Kidney (tissue), 14 donors: ENCODE measurements around the gene C18orf63. TPM values are rescaled to one million over a fixed set of nuclear protein-coding genes. Genes with fewer than 3 reads are reported as not detected.

Experiments used
- DNase-seq, 5 donors: peaks; one replicate each; pipeline ENCODE4 v3.0.0-alpha.2; 2013 to 2020
- FAIRE-seq: peaks from 2 replicates; lab custom pipeline; 2012; peaks lifted over from hg19 to GRCh38; lab: Jason Lieb, UNC
- H3K27ac ChIP-seq, 2 donors: one replicate each; pipeline ENCODE4 v1.7.0; 2013; ENCODE audit warnings: low read depth in 2 of 2, low read length in 2 of 2, inconsistent platforms in 1 of 2
- H3K27me3 ChIP-seq: one replicate; pipeline ENCODE4 v1.7.1; 2013; ENCODE audit warnings: low read length, inconsistent platforms; ENCODE audit not compliant: control insufficient read depth, insufficient read depth
- H3K36me3 ChIP-seq, 3 donors: one replicate each; pipeline versions ENCODE4 v1.7.0 to v1.7.1; 2013; ENCODE audit warnings: low read length in 3 of 3, control low read depth in 1 of 3, inconsistent platforms in 1 of 3; ENCODE audit not compliant: insufficient read depth in 3 of 3, control insufficient read depth in 2 of 3
- H3K4me1 ChIP-seq, 3 donors: one replicate each; pipeline versions ENCODE4 v1.7.0 to v1.7.1; 2013; ENCODE audit warnings: low read length in 3 of 3, inconsistent platforms in 1 of 3, low read depth in 1 of 3; ENCODE audit not compliant: control insufficient read depth in 2 of 3, insufficient read depth in 2 of 3
- H3K4me3 ChIP-seq, 3 donors: one replicate each; pipeline versions ENCODE4 v1.7.0 to v1.8.1; 2013; ENCODE audit warnings: low read length in 3 of 3, control low read depth in 1 of 3, inconsistent platforms in 1 of 3
- H3K9ac ChIP-seq, 3 donors: one replicate each; pipeline versions ENCODE4 v1.7.0 to v1.7.1; 2013; ENCODE audit warnings: low read length in 3 of 3, control low read depth in 1 of 3, inconsistent platforms in 1 of 3
- H3K9me3 ChIP-seq, 3 donors: one replicate each; pipeline versions ENCODE4 v1.7.0 to v1.7.1; 2013; ENCODE audit warnings: low read length in 3 of 3, control low read depth in 1 of 3, inconsistent platforms in 1 of 3; ENCODE audit not compliant: control insufficient read depth in 2 of 3, insufficient read depth in 1 of 3
- CTCF ChIP-seq: IDR thresholded peaks from 3 replicates; pipeline ENCODE4 v1.5.1; 2012; ENCODE audit warnings: mild to moderate bottlenecking, moderate library complexity, borderline replicate concordance; ENCODE audit not compliant: insufficient read depth; ENCODE audit errors: extremely low read depth
- intact Hi-C: fragments of 100-400 bp; cut with DNase I; formaldehyde crosslinking; loops from one replicate; pipeline ENCODE4 v1.11.1; 2022
- polyA plus RNA-seq: library from polyadenylated mRNA; stranded (reverse); fragments of 350-450 nt; fragmentation: Illumina TruSeq; extraction: RNeasy Lipid Tissue Mini Kit (QIAGEN cat#74804); gene quantifications from one replicate; pipeline ENCODE4 v1.2.3, GENCODE V29; 2014; ENCODE audit warnings: low read depth, low replicate concordance; ENCODE audit not compliant: insufficient read depth
- total RNA-seq: library from RNA; stranded (reverse); fragmentation: NEBNext Ultra II Directional; extraction: Animal tissue kit (Norgen Biotek cat#: 25700); gene quantifications from one replicate; pipeline ENCODE4 v1.2.1, GENCODE V29; 2021
- donor health status: control.
- donor health status: control.
- donor health status: control.
- donor health status: control.
- donor health status: control.
- donor health status: DM: yes; HTN: yes; CAD: no.
- donor health status: Normal renal cell carcinoma (clear cell type).

The C18orf63 gene
- total and polyA plus RNA-seq, 2 donors from 2014 or later: not detected

GRCh38 chr18:74400813-74401212, 85.2 kb downstream of the C18orf63 start:
- H3K9me3 ChIP-seq: no peaks in the 10 kb centered on the region
- no peak for DNase-seq
- no peaks in the 10 kb centered on the region for H3K36me3 ChIP-seq
- H3K4me1 ChIP-seq: peaks cover 0 to 8% (median 6%) of the 10 kb centered on the region in 3 donors
- intact Hi-C loops: no loop called here
- H3K4me3 ChIP-seq: no peak overlapping the region
- no peak overlapping the region for H3K9ac ChIP-seq
- H3K27ac ChIP-seq: no peak overlapping the region
- no peak for TF ChIP-seq CTCF
- no peak for FAIRE-seq
- no peaks in the 10 kb centered on the region for H3K27me3 ChIP-seq

GRCh38 chr18:74402806-74403433, 87.3 kb downstream of the C18orf63 start:
- FAIRE-seq (no peak), DNase-seq (no peak)
- no peak overlapping the region for H3K4me3 ChIP-seq
- no peaks in the 10 kb centered on the region for H3K27me3 ChIP-seq
- H3K36me3 ChIP-seq: no peaks in the 10 kb centered on the region
- no peaks in the 10 kb centered on the region for H3K9me3 ChIP-seq
- no peak overlapping the region for H3K27ac ChIP-seq
- intact Hi-C loops: no loop called here
- TF ChIP-seq CTCF: no peak
- H3K9ac ChIP-seq: no peak overlapping the region
- H3K4me1 ChIP-seq: no peaks in the 10 kb centered on the region

GRCh38 chr18:74407888-74408287, 92.2 kb downstream of the C18orf63 start:
- FAIRE-seq: no peak
- Histone ChIP-seq H3K4me1 (no peaks in the 10 kb centered on the region), H3K9me3 (no peaks in the 10 kb centered on the region), H3K36me3 (no peaks in the 10 kb centered on the region), H3K27ac (no peak overlapping the region), H3K4me3 (no peak overlapping the region), H3K27me3 (no peaks in the 10 kb centered on the region), H3K9ac (no peak overlapping the region)
- DNase-seq: no peak
- intact Hi-C loops: no loop called here
- TF ChIP-seq CTCF: no peak

Other genes with a start within 250 kb of the C18orf63 start
- gene FBXO15, start 168.0 kb upstream of the C18orf63 start, total RNA-seq: 3.5 TPM
- 9.1 TPM for gene FBXO15, start 168.0 kb upstream of the C18orf63 start, polyA plus RNA-seq
- 28.5 TPM for gene TIMM21, start 167.3 kb upstream of the C18orf63 start, total RNA-seq
- 77.4 TPM for gene TIMM21, start 167.3 kb upstream of the C18orf63 start, polyA plus RNA-seq
- gene CYB5A, start 23.9 kb upstream of the C18orf63 start, total RNA-seq: 243 TPM
- gene CYB5A, start 23.9 kb upstream of the C18orf63 start, polyA plus RNA-seq: 1,143 TPM
- gene DIPK1C, start 141.5 kb downstream of the C18orf63 start, total RNA-seq: 0.09 TPM
- not detected for gene DIPK1C, start 141.5 kb downstream of the C18orf63 start, polyA plus RNA-seq
- gene CNDP2, start 180.5 kb downstream of the C18orf63 start, total RNA-seq: 740 TPM
- 499 TPM for gene CNDP2, start 180.5 kb downstream of the C18orf63 start, polyA plus RNA-seq
- 1.4 TPM for gene CNDP1, start 218.7 kb downstream of the C18orf63 start, total RNA-seq
- gene CNDP1, start 218.7 kb downstream of the C18orf63 start, polyA plus RNA-seq: 2.9 TPM